H9 (cell line): Measurements from ENCODE around the gene SNX18. TPM values are rescaled to one million over a fixed set of nuclear protein-coding genes. Genes with fewer than 3 reads are reported as not detected.
"Not testable (repeated sequence)": the region's sequence is repeated elsewhere in the genome, so short reads cannot be mapped to it uniquely, and the experiment has no call there.

ENCODE experiments used
- DNase-seq: peaks from one replicate; pipeline ENCODE4 v3.0.0-alpha.2; 2017
- H2AFZ ChIP-seq: one replicate; pipeline ENCODE4 v1.6.1; 2013; ENCODE audit warnings: mild to moderate bottlenecking, low read length, control low read depth, moderate library complexity
- H2AK5ac ChIP-seq: 2 replicates; pipeline ENCODE4 v1.6.1; 2013; ENCODE audit warnings: low read length, control low read depth, mixed read lengths; ENCODE audit not compliant: insufficient read length
- H2BK120ac ChIP-seq: one replicate; pipeline ENCODE4 v1.6.1; 2013; ENCODE audit warnings: low read depth, mild to moderate bottlenecking, low read length, control low read depth, inconsistent platforms; ENCODE audit not compliant: poor library complexity, severe bottlenecking
- H2BK12ac ChIP-seq: 2 replicates; pipeline ENCODE4 v1.6.1; 2013; ENCODE audit warnings: low read length, control low read depth, mixed read lengths, low read depth; ENCODE audit not compliant: insufficient read length
- H2BK15ac ChIP-seq: 2 replicates; pipeline ENCODE4 v1.6.1; 2013; ENCODE audit warnings: low read depth, low read length, control low read depth
- H2BK20ac ChIP-seq: one replicate; pipeline ENCODE4 v1.6.1; 2013; ENCODE audit warnings: low read depth, mild to moderate bottlenecking, low read length, control low read depth, inconsistent platforms; ENCODE audit not compliant: poor library complexity, severe bottlenecking
- H2BK5ac ChIP-seq: 2 replicates; pipeline ENCODE4 v1.6.1; 2013; ENCODE audit warnings: low read length, control low read depth, mixed read lengths; ENCODE audit not compliant: insufficient read length
- H3K14ac ChIP-seq: 2 replicates; pipeline ENCODE4 v1.6.1; 2013; ENCODE audit warnings: low read length, control low read depth; ENCODE audit not compliant: insufficient read depth
- H3K18ac ChIP-seq: 2 replicates; pipeline ENCODE4 v1.6.1; 2013; ENCODE audit warnings: low read depth, mild to moderate bottlenecking, mixed read lengths, low read length, control low read depth; ENCODE audit not compliant: insufficient read length
- H3K23ac ChIP-seq: 2 replicates; pipeline ENCODE4 v1.6.1; 2013; ENCODE audit warnings: low read length, control low read depth, mixed read lengths, low read depth; ENCODE audit not compliant: insufficient read length
- H3K23me2 ChIP-seq: 2 replicates; pipeline ENCODE4 v1.6.1; 2013; ENCODE audit warnings: low read depth, mild to moderate bottlenecking, mixed read lengths, low read length, control low read depth; ENCODE audit not compliant: insufficient read length, poor library complexity, severe bottlenecking
- H3K27ac ChIP-seq: 2 replicates; pipeline ENCODE4 v1.5.1; 2013; ENCODE audit warnings: low read length, control low read depth, mixed read lengths, low read depth; ENCODE audit not compliant: insufficient read length
- H3K27me3 ChIP-seq: 2 replicates; pipeline ENCODE4 v1.6.1; 2013; ENCODE audit warnings: low read length, control low read depth, inconsistent platforms; ENCODE audit not compliant: insufficient read depth
- H3K4ac ChIP-seq: 2 replicates; pipeline ENCODE4 v1.6.1; 2013; ENCODE audit warnings: low read depth, mild to moderate bottlenecking, control low read depth, inconsistent platforms, low read length, moderate library complexity
- H3K4me1 ChIP-seq: 2 replicates; pipeline ENCODE4 v1.6.1; 2013; ENCODE audit warnings: low read length, control low read depth, inconsistent platforms; ENCODE audit not compliant: insufficient read depth
- H3K4me2 ChIP-seq: 2 replicates; pipeline ENCODE4 v1.6.1; 2013; ENCODE audit warnings: low read length, control low read depth, mixed read lengths; ENCODE audit not compliant: insufficient read length, insufficient read depth
- H3K56ac ChIP-seq: 2 replicates; pipeline ENCODE4 v1.6.1; 2013; ENCODE audit warnings: low read depth, mild to moderate bottlenecking, mixed read lengths, low read length, control low read depth; ENCODE audit not compliant: insufficient read length
- H3K79me1 ChIP-seq: 2 replicates; pipeline ENCODE4 v1.6.1; 2013; ENCODE audit warnings: low read depth, mild to moderate bottlenecking, moderate library complexity, low read length, control low read depth, inconsistent platforms; ENCODE audit not compliant: insufficient read depth, poor library complexity, severe bottlenecking
- H3K79me2 ChIP-seq: 2 replicates; pipeline ENCODE4 v1.6.1; 2013; ENCODE audit warnings: low read length, control low read depth, inconsistent platforms; ENCODE audit not compliant: insufficient read depth
- H3K9ac ChIP-seq: 2 replicates; pipeline ENCODE4 v1.6.1; 2013; ENCODE audit warnings: low read length, control low read depth, mixed read lengths; ENCODE audit not compliant: insufficient read length; ENCODE audit errors: extremely low read depth
- H3K9me3 ChIP-seq: one replicate; pipeline ENCODE4 v1.6.1; 2013; ENCODE audit warnings: low read depth, low read length, inconsistent platforms; ENCODE audit not compliant: control insufficient read depth
- H3T11ph ChIP-seq: one replicate; pipeline ENCODE4 v1.6.1; 2013; ENCODE audit warnings: mild to moderate bottlenecking, low read length, control low read depth, inconsistent platforms
- H4K20me1 ChIP-seq: one replicate; pipeline ENCODE4 v1.6.1; 2013; ENCODE audit not compliant: control insufficient read depth, insufficient read length, insufficient read depth
- H4K5ac ChIP-seq: 2 replicates; pipeline ENCODE4 v1.6.1; 2013; ENCODE audit warnings: low read depth, mild to moderate bottlenecking, mixed read lengths, low read length, control low read depth; ENCODE audit not compliant: insufficient read length
- H4K8ac ChIP-seq: replicated peaks from 2 replicates; pipeline ENCODE4 v1.6.1; 2013; ENCODE audit warnings: low read length, control low read depth, mixed read lengths, low read depth; ENCODE audit not compliant: insufficient read length
- H4K91ac ChIP-seq: 2 replicates; pipeline ENCODE4 v1.6.1; 2013; ENCODE audit warnings: low read depth, mild to moderate bottlenecking, moderate library complexity, mixed read lengths, low read length, control low read depth; ENCODE audit not compliant: insufficient read length
- H3K27ac Mint-ChIP-seq, 3 experiments: 2 replicates in 2 of 3; 3 replicates in 1 of 3; pipeline ENCODE4 v1.8.0; 2020 to 2021; ENCODE audit warnings: mixed read lengths in 3 of 3, mild to moderate bottlenecking in 1 of 3, moderate library complexity in 1 of 3
- H3K27me3 Mint-ChIP-seq: 2 replicates; pipeline ENCODE4 v1.8.0; 2021; ENCODE audit warnings: low read depth, mild to moderate bottlenecking, moderate library complexity, mixed read lengths
- H3K36me3 Mint-ChIP-seq, 3 experiments: 2 replicates in 2 of 3; 3 replicates in 1 of 3; pipeline ENCODE4 v1.8.0; 2020 to 2021; ENCODE audit warnings: low read depth in 3 of 3, mixed read lengths in 3 of 3; ENCODE audit not compliant: insufficient read depth in 1 of 3
- H3K4me1 Mint-ChIP-seq, 2 experiments: 2 replicates each; pipeline ENCODE4 v1.8.0; 2020; ENCODE audit warnings: mixed read lengths in 2 of 2
- H3K4me3 Mint-ChIP-seq, 2 experiments: 2 replicates in 1 of 2; 3 replicates in 1 of 2; pipeline ENCODE4 v1.8.0; 2020 to 2021; ENCODE audit warnings: mild to moderate bottlenecking in 2 of 2, mixed read lengths in 2 of 2, moderate library complexity in 1 of 2
- H3K9me3 Mint-ChIP-seq, 2 experiments: 2 replicates in 1 of 2; 3 replicates in 1 of 2; pipeline ENCODE4 v1.8.0; 2020; ENCODE audit warnings: mild to moderate bottlenecking in 2 of 2, mixed read lengths in 2 of 2, moderate library complexity in 1 of 2
- CTCF ChIP-seq: fragments of 200-600 bp; sonication (generic); conservative IDR thresholded peaks from 3 replicates; pipeline ENCODE4 v1.8.0; 2021; ENCODE audit warnings: antibody characterized with exemption, mild to moderate bottlenecking
- WGBS: extraction: QIAGEN DNeasy Blood & Tissue Kit; methylation state at CpG from one replicate; pipeline ENCODE4 v1.1.7; 2013; ENCODE audit warnings: missing lambda C conversion rate, low lambda C conversion rate, mixed read lengths; ENCODE audit not compliant: insufficient read length; ENCODE audit errors: extremely low coverage; 5-methylcytosine and 5-hydroxymethylcytosine counted together
- total RNA-seq: library from RNA; stranded (reverse); gene quantifications from 2 replicates; pipeline ENCODE4 v1.2.1, GENCODE V29; 2021

Gene SNX18
- total RNA-seq, 1 experiment from 2014 or later = 17.2 TPM

DNA sequence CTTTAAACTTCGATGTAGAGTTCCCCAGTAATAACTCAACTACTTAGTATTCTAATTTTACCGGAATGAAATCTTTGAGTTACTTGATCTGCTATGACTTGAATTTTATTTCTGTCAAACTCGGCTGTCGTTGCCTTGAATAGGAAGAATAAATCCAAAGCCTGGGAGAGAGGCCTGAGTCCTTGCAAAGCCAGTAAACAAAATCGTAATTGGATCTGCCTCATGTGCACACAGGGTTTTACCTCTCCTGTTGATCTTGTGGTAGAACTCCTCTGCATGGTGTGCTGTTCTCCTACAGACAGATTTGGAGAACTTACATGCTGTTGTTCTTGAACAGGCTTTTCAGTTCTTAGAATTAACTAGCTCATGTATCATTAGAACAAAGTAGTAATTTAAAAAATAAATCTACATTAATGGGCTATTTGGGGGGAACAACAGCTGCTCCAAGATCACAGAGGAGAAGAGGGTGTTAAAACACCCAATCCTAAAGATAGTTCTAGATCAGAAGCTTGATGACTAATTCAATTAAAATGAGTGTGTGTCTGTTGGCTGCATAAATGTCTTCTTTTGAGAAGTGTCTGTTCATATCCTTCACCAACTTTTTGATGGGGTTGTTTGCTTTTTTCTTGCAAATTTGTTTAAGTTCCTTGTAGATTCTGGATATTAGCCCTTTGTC is 33.2 kb upstream of the SNX18 start:
- no peak overlapping the region for H3K27ac Mint-ChIP-seq
- Histone ChIP-seq H4K8ac (no peak overlapping the region), H2BK15ac (no peak overlapping the region), H4K5ac (no peak overlapping the region), H3K27me3 (no peaks in the 10 kb centered on the region), H3K4me2 (no peak overlapping the region), H3K27ac (no peak overlapping the region), H3K23me2 (no peaks in the 10 kb centered on the region), H2BK12ac (no peak overlapping the region), H3K18ac (no peak overlapping the region), H4K91ac (no peak overlapping the region), H2BK20ac (no peak overlapping the region), H2AFZ (no peak overlapping the region), H3K4me1 (no peaks in the 10 kb centered on the region), H3K9ac (no peak overlapping the region), H3K14ac (no peak overlapping the region), H2AK5ac (no peak overlapping the region), H2BK120ac (no peak overlapping the region), H3K9me3 (no peaks in the 10 kb centered on the region), H3K79me2 (no peaks in the 10 kb centered on the region), H3K4ac (no peak overlapping the region), H3K56ac (no peak overlapping the region), H2BK5ac (no peak overlapping the region), H3K79me1 (no peaks in the 10 kb centered on the region), H3K23ac (no peak overlapping the region), H3T11ph (no peak overlapping the region), H4K20me1 (no peaks in the 10 kb centered on the region)
- H3K4me1 Mint-ChIP-seq = no peaks in the 10 kb centered on the region
- no peak for DNase-seq
- no peaks in the 10 kb centered on the region for H3K27me3 Mint-ChIP-seq
- peaks cover 0 to 5% of the 10 kb centered on the region in 2 experiments; a peak in 2 of 5 replicates for H3K9me3 Mint-ChIP-seq
- no peak overlapping the region for H3K4me3 Mint-ChIP-seq
- no CpG with 5 or more reads among the region's 5 CpGs for WGBS
- no peak for TF ChIP-seq CTCF
- H3K36me3 Mint-ChIP-seq = no peaks in the 10 kb centered on the region

DNA sequence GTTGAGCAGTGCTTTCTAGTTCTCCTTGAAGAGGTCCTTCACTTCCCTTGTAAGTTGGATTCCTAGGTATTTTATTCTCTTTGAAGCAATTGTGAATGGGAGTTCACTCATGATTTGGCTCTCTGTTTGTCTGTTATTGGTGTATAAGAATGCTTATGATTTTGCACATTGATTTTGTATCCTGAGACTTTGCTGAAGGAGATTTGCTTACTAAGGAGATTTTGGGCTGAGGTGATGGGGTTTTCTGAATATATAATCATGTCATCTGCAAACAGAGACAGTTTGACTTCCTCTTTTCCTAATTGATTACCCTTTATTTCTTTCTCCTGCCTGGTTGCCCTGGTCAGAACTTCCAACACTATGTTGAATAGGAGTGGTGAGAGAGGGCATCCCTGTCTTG is 31.9 kb upstream of the SNX18 start:
- H2BK120ac ChIP-seq, H4K20me1 ChIP-seq, H2BK20ac ChIP-seq, H4K8ac ChIP-seq, H3K79me1 ChIP-seq, H4K5ac ChIP-seq, H2AFZ ChIP-seq, H3K56ac ChIP-seq, H4K91ac ChIP-seq, H3T11ph ChIP-seq, H3K27ac ChIP-seq, H3K4me2 ChIP-seq, H2BK5ac ChIP-seq, H3K27me3 ChIP-seq, H2BK15ac ChIP-seq, H3K27me3 Mint-ChIP-seq, H3K9ac ChIP-seq, H3K4me1 Mint-ChIP-seq, H2AK5ac ChIP-seq, H3K23me2 ChIP-seq, H3K79me2 ChIP-seq, H3K9me3 ChIP-seq, H3K4me3 Mint-ChIP-seq, DNase-seq, H3K14ac ChIP-seq, H2BK12ac ChIP-seq, H3K4me1 ChIP-seq, H3K4ac ChIP-seq, H3K27ac Mint-ChIP-seq, H3K18ac ChIP-seq, H3K23ac ChIP-seq, H3K36me3 Mint-ChIP-seq, H3K9me3 Mint-ChIP-seq: not testable (repeated sequence)
